TTC549 (cell line): ENCODE results near the gene ALPI.
"Not testable (repeated sequence)": the region's sequence is repeated elsewhere in the genome, so short reads cannot be mapped to it uniquely, and the experiment has no call there.

Experiments
- FAIRE-seq: peaks from 2 replicates; lab custom pipeline; 2012; peaks lifted over from hg19 to GRCh38; lab: Jason Lieb, UNC

Gene ALPI

GRCh38 chr2:232443047-232443446, 12.9 kb upstream of the ALPI start:
- not testable (repeated sequence) for FAIRE-seq

GRCh38 chr2:232443669-232444408, 12.1 kb upstream of the ALPI start:
- FAIRE-seq = not testable (repeated sequence)

- FAIRE-seq = no peak
These were observed 11.4 kb upstream of the ALPI start for GRCh38 chr2:232444409-232445148.

GRCh38 chr2:232445149-232445885, 10.6 kb upstream of the ALPI start:
- FAIRE-seq = not testable (repeated sequence)

- FAIRE-seq = not testable (repeated sequence)
These were observed 9.6 kb upstream of the ALPI start for GRCh38 chr2:232446266-232446777.

GRCh38 chr2:232447091-232447620, 8.8 kb upstream of the ALPI start:
- FAIRE-seq = no peak

- no peak for FAIRE-seq
These were observed 8.2 kb upstream of the ALPI start for GRCh38 chr2:232447638-232448303.

- FAIRE-seq = no peak
These were observed 7.7 kb upstream of the ALPI start for GRCh38 chr2:232448304-232448690.

GRCh38 chr2:232449964-232450363, 6.0 kb upstream of the ALPI start:
- no peak for FAIRE-seq

- FAIRE-seq = not testable (repeated sequence)
These were observed 4.3 kb upstream of the ALPI start for GRCh38 chr2:232451645-232452044.

GRCh38 chr2:232454630-232455029, 1.3 kb upstream of the ALPI start:
- FAIRE-seq = no peak

- no peak for FAIRE-seq
These were observed 555 bp downstream of the ALPI start for GRCh38 chr2:232456296-232457120.

GRCh38 chr2:232457121-232458011, 1.4 kb downstream of the ALPI start:
- no peak for FAIRE-seq

GRCh38 chr2:232458051-232458660, 2.2 kb downstream of the ALPI start:
- no peak for FAIRE-seq

- no peak for FAIRE-seq
These were observed 2.9 kb downstream of the ALPI start for GRCh38 chr2:232458661-232459418.

- FAIRE-seq = no peak
These were observed 3.6 kb downstream of the ALPI start for GRCh38 chr2:232459419-232460035.

- no peak for FAIRE-seq
These were observed 4.2 kb downstream of the ALPI start for GRCh38 chr2:232460171-232460570.
